Measurements from ENCODE around the gene TEX30. TPM values are rescaled to one million over a fixed set of nuclear protein-coding genes. Genes with fewer than 3 reads are reported as not detected.

Gene TEX30
- total RNA-seq, 1 experiment from 2014 or later = 51.5 TPM

Other genes starting within 250 kb of the TEX30 start
- gene TPP2, start 176.8 kb downstream of the TEX30 start, total RNA-seq (2014; rRNA removed; shearing (Covaris generic)) = 27.2 and 34.4 TPM in 2 replicates
- gene METTL21C, start 78.7 kb downstream of the TEX30 start, total RNA-seq (2014; rRNA removed; shearing (Covaris generic)) = not detected in 2 replicates
- 20.3 and 25.1 TPM in 2 replicates for gene POGLUT2, start 25.2 kb upstream of the TEX30 start, total RNA-seq (2014; rRNA removed; shearing (Covaris generic))
- 7.0 and 10.1 TPM in 2 replicates for gene BIVM, start 25.3 kb upstream of the TEX30 start, total RNA-seq (2014; rRNA removed; shearing (Covaris generic))
- gene ERCC5, start 72.2 kb upstream of the TEX30 start, total RNA-seq (2014; rRNA removed; shearing (Covaris generic)) = 33.8 and 39.5 TPM in 2 replicates

All from M059J (cell line).